Measurements from ENCODE around the gene AFMID.
"Not testable (repeated sequence)": the region's sequence is repeated elsewhere in the genome, so short reads cannot be mapped to it uniquely, and the experiment has no call there.

The AFMID gene

GRCh38 chr17:78186692-78187595 lies at the start of gene AFMID, which contains the start of gene TK1:
Gene AFMID, plus strand, starts transcription at chr17:78187362. Its CDS starts 9 bp downstream, at chr17:78187371.
Gene TK1, minus strand, starts transcription at chr17:78187052. Its CDS starts 58 bp downstream, at chr17:78186994.
- DNase-seq (ENCODE audit: low read depth) = peak; percentile 98

- no peak for DNase-seq (ENCODE audit: low read depth)
Measured at GRCh38 chr17:78137392-78138203, 49.6 kb upstream of the AFMID start.

- no peak for DNase-seq (ENCODE audit: low read depth)
Measured at GRCh38 chr17:78138204-78139060, 48.7 kb upstream of the AFMID start.

GRCh38 chr17:78139861-78140168 lies 47.3 kb upstream of the AFMID start:
- not testable (repeated sequence) for DNase-seq (ENCODE audit: low read depth)

- peak; percentile 91 for DNase-seq (ENCODE audit: low read depth)
Measured at GRCh38 chr17:78140169-78141051, 46.8 kb upstream of the AFMID start.

GRCh38 chr17:78141437-78142118 lies 45.6 kb upstream of the AFMID start:
- no peak for DNase-seq (ENCODE audit: low read depth)

- DNase-seq (ENCODE audit: low read depth) = peak; percentile 85
Measured at GRCh38 chr17:78142119-78142861, 44.9 kb upstream of the AFMID start.

- DNase-seq (ENCODE audit: low read depth) = no peak
Measured at GRCh38 chr17:78143214-78144146, 43.7 kb upstream of the AFMID start.

- peak; percentile 73 for DNase-seq (ENCODE audit: low read depth)
Measured at GRCh38 chr17:78144147-78144719, 42.9 kb upstream of the AFMID start.

- DNase-seq (ENCODE audit: low read depth) = no peak
Measured at GRCh38 chr17:78144736-78145641, 42.2 kb upstream of the AFMID start.

GRCh38 chr17:78146471-78146869 lies 40.7 kb upstream of the AFMID start:
- DNase-seq (ENCODE audit: low read depth) = no peak

GRCh38 chr17:78146881-78147280 lies 40.3 kb upstream of the AFMID start:
- DNase-seq (ENCODE audit: low read depth) = no peak

GRCh38 chr17:78147315-78147998 lies 39.7 kb upstream of the AFMID start:
- no peak for DNase-seq (ENCODE audit: low read depth)

- DNase-seq (ENCODE audit: low read depth) = no peak
Measured at GRCh38 chr17:78148286-78149016, 38.7 kb upstream of the AFMID start.

GRCh38 chr17:78151514-78152008 lies 35.6 kb upstream of the AFMID start:
- peak; percentile 81 for DNase-seq (ENCODE audit: low read depth)

Data from ELR (cell line).